ENCODE data around the gene NEDD4L. TPM values are rescaled to one million over a fixed set of nuclear protein-coding genes. Genes with fewer than 3 reads are reported as not detected.

NEDD4L gene
- total RNA-seq, 1 donor from 2014 or later, result 15.6 TPM

DNA sequence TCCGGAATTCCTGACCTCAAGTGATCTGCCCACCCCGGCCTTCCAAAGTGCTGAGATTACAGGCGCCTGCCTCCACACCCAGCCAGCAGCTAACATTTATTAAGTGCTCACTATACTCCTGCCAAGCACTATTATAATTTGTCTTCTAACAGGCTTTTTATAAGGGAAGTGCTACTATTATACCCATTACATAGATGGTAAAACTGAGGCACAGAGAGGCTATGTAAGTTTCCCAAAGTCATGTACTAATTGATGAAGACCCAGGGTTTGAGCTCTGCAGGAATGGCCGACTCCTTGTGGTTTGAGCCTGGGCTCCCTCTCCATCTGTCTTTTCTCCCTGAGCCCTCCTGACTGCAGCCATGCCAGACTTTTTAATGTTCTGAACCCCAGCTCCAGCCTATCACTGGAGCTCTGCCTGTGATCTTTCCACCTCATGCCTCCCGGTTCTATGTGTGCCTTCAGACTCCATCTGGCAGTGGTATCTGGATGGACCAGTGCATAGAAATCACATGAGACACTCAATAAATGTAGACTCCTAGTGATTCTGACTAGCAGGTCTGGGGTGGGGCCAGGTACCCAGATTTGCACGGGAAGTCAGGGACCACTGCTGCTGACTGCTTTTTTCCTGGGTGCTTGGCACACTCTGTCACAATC lies 197.1 kb downstream of the NEDD4L start:
- intact Hi-C loops (cut with DNase I), result no loop called here
- no peak overlapping the region for H3K27ac ChIP-seq
- TF ChIP-seq, protein P1, sequence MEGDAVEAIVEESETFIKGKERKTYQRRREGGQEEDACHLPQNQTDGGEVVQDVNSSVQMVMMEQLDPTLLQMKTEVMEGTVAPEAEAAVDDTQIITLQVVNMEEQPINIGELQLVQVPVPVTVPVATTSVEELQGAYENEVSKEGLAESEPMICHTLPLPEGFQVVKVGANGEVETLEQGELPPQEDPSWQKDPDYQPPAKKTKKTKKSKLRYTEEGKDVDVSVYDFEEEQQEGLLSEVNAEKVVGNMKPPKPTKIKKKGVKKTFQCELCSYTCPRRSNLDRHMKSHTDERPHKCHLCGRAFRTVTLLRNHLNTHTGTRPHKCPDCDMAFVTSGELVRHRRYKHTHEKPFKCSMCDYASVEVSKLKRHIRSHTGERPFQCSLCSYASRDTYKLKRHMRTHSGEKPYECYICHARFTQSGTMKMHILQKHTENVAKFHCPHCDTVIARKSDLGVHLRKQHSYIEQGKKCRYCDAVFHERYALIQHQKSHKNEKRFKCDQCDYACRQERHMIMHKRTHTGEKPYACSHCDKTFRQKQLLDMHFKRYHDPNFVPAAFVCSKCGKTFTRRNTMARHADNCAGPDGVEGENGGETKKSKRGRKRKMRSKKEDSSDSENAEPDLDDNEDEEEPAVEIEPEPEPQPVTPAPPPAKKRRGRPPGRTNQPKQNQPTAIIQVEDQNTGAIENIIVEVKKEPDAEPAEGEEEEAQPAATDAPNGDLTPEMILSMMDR (IDR thresholded peaks at IDR 0.05), result no peak

DNA sequence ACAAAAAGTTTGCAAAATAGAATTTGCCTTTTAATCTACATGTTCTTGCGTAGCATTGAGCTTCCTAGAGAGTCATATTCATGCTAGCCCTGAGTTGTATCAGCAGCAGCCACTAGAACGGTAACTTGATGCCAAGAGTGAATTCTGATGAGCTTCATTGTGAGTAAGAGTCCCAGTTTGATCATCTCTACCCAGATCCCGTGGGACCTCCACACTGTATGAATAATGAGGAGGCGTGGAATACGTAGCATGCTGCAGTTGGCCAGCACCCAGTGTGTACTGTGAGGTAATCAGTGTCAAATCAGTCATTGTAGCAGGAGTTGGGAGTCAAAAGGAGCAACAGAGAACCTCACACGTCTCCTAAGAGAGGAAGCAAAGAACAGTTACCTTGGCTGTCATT lies 197.9 kb downstream of the NEDD4L start:
- intact Hi-C loops (cut with DNase I), result no loop called here
- no peaks in the 10 kb centered on the region for H3K27me3 ChIP-seq
- TF ChIP-seq, protein P1 (IDR thresholded peaks at IDR 0.05), result no peak
- H3K4me1 ChIP-seq, result no peaks in the 10 kb centered on the region
- no peaks in the 10 kb centered on the region for H3K9me3 ChIP-seq
- no peak for DNase-seq (ENCODE audit: low spot score in 2 of 2)
- no peak overlapping the region for H3K27ac ChIP-seq
- no peaks in the 10 kb centered on the region for H3K36me3 ChIP-seq
- no peak overlapping the region for H3K4me3 ChIP-seq

More for the DNA sequence above, 197.1 kb downstream of the NEDD4L start:
- Histone ChIP-seq H3K4me1 (no peaks in the 10 kb centered on the region), H3K27me3 (no peaks in the 10 kb centered on the region), H3K9me3 (no peaks in the 10 kb centered on the region), H3K36me3 (no peaks in the 10 kb centered on the region), H3K4me3 (no peak overlapping the region)
- DNase-seq (ENCODE audit: low spot score in 2 of 2), result no peak

DNA sequence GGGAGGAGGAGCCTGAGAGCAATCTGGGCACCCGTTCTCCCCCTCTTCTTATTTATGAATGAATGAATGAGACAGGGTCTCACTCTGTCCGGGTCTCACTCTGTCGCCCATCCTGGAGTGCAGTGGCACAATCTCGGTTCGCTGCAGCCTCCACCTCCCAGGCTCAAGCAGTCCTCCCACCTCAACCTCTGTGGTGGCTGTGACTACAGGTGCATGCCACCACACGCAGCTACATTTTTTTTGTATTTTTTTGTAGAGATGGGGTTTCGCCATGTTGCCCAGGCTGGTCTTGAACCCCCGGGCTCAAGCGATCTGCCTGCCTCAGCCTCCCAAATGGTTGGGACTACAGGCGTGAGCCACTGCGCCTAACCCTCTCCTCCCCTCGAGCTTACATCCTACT lies 198.4 kb downstream of the NEDD4L start:
- H3K27ac ChIP-seq, result no peak overlapping the region
- TF ChIP-seq, protein P1 (IDR thresholded peaks at IDR 0.05), result no peak
- intact Hi-C loops (cut with DNase I), result no loop called here
- H3K4me1 ChIP-seq, result no peaks in the 10 kb centered on the region
- no peaks in the 10 kb centered on the region for H3K27me3 ChIP-seq
- H3K9me3 ChIP-seq, result no peaks in the 10 kb centered on the region
- no peaks in the 10 kb centered on the region for H3K36me3 ChIP-seq
- H3K4me3 ChIP-seq, result no peak overlapping the region
- no peak for DNase-seq (ENCODE audit: low spot score in 2 of 2)

DNA sequence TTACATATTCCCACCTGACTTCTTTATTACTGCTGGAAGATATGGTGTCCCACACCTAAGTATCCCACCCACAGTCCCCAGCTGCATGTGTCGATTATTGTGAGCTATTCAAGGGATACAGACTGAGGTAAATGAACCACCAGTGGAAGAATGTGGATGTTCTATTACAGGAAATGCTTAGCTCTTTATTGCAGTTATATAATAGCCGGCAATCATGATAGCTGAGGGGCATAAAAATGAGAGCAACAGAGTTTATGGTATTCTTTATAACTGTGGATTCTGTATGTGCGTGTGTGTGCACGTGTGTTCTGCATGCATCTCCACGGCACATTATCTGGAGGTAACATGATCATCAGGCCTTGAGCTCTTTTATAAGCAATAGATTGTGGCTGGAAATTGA lies 198.9 kb downstream of the NEDD4L start:
- H3K4me3 ChIP-seq, result no peak overlapping the region
- no peaks in the 10 kb centered on the region for H3K9me3 ChIP-seq
- DNase-seq (ENCODE audit: low spot score in 2 of 2), result no peak
- no peak overlapping the region for H3K27ac ChIP-seq
- no peaks in the 10 kb centered on the region for H3K36me3 ChIP-seq
- no peaks in the 10 kb centered on the region for H3K4me1 ChIP-seq
- H3K27me3 ChIP-seq, result no peaks in the 10 kb centered on the region
- TF ChIP-seq, protein P1 (IDR thresholded peaks at IDR 0.05), result no peak
- intact Hi-C loops (cut with DNase I), result no loop called here

DNA sequence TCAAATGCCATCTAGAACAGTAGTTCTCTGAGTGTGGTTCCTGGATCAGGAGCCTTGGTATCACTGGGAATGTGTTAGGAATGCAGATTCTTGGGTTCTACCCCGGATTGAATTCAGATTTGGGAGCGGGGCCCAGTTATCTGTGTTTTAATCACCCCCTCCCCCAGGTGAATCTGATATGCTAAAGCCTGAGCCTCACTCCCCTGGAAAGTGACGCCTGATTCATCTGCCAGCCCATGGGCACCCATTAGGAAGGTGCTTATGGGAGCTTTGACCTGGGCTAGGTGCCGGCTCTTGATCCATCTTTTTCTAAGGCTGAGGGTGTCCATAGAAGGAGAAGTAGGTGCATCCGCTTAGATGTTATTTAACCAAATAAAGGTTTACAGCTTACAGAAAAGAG lies 199.4 kb downstream of the NEDD4L start:
- no peaks in the 10 kb centered on the region for H3K9me3 ChIP-seq
- no peak overlapping the region for H3K27ac ChIP-seq
- no peak overlapping the region for H3K4me3 ChIP-seq
- H3K36me3 ChIP-seq, result no peaks in the 10 kb centered on the region
- no peaks in the 10 kb centered on the region for H3K4me1 ChIP-seq
- no peak for DNase-seq (ENCODE audit: low spot score in 2 of 2)
- TF ChIP-seq, protein P1 (IDR thresholded peaks at IDR 0.05), result no peak
- H3K27me3 ChIP-seq, result no peaks in the 10 kb centered on the region
- intact Hi-C loops (cut with DNase I), result no loop called here

All from ascending aorta (tissue), 2 donors.